H4 (cell line): ENCODE measurements around the gene EIF2S3. TPM values are rescaled to one million over a fixed set of nuclear protein-coding genes. Genes with fewer than 3 reads are reported as not detected.
"Not testable (repeated sequence)": the region's sequence is repeated elsewhere in the genome, so short reads cannot be mapped to it uniquely, and the experiment has no call there.

ENCODE experiments used
- DNase-seq: peaks from one replicate; pipeline ENCODE4 v3.0.0-alpha.2; 2015; ENCODE audit warnings: low spot score
- total RNA-seq: library from RNA; depleted of rRNA; stranded (reverse); fragments of >200 nt; shearing (Covaris generic); gene quantifications from 2 replicates; pipeline ENCODE4 v1.2.3, GENCODE V29; 2014; rRNA removed

EIF2S3 gene
- 280 and 328 TPM in 2 replicates for total RNA-seq

- peak; percentile 92 for DNase-seq
These were observed at the start of gene EIF2S3 for GRCh38 chrX:24054182-24055042. Gene EIF2S3, plus strand, starts transcription at chrX:24054956. Its CDS starts 13 bp downstream, at chrX:24054969.

- DNase-seq, result no peak
These were observed 49.7 kb upstream of the EIF2S3 start for GRCh38 chrX:24005028-24005427.

GRCh38 chrX:24005867-24006266, 48.9 kb upstream of the EIF2S3 start:
- DNase-seq, result no peak

GRCh38 chrX:24012266-24012665, 42.5 kb upstream of the EIF2S3 start:
- no peak for DNase-seq

- DNase-seq, result no peak
These were observed 40.3 kb upstream of the EIF2S3 start for GRCh38 chrX:24014388-24015018.

GRCh38 chrX:24017674-24018073, 37.1 kb upstream of the EIF2S3 start:
- no peak for DNase-seq

- no peak for DNase-seq
These were observed 35.9 kb upstream of the EIF2S3 start for GRCh38 chrX:24018809-24019208.

- DNase-seq, result no peak
These were observed 35.3 kb upstream of the EIF2S3 start for GRCh38 chrX:24019448-24019847.

- DNase-seq, result no peak
These were observed 34.4 kb upstream of the EIF2S3 start for GRCh38 chrX:24020306-24020876.

GRCh38 chrX:24023544-24023943, 31.2 kb upstream of the EIF2S3 start:
- DNase-seq, result no peak

- DNase-seq, result peak; percentile 7
These were observed 30.6 kb upstream of the EIF2S3 start for GRCh38 chrX:24023972-24024669.

- DNase-seq, result peak; percentile 79
These were observed 29.7 kb upstream of the EIF2S3 start for GRCh38 chrX:24024819-24025740.

GRCh38 chrX:24025741-24026403, 28.9 kb upstream of the EIF2S3 start:
- peak; percentile 45 for DNase-seq

- DNase-seq, result no peak
These were observed 28.3 kb upstream of the EIF2S3 start for GRCh38 chrX:24026432-24026831.

- DNase-seq, result no peak
These were observed 27.7 kb upstream of the EIF2S3 start, which contains the start of gene KLHL15 for GRCh38 chrX:24027086-24027485. Gene KLHL15, minus strand, starts transcription at chrX:24027186. Its CDS starts 20,493 bp downstream, at chrX:24006693.

- DNase-seq, result no peak
These were observed 26.8 kb upstream of the EIF2S3 start for GRCh38 chrX:24027985-24028384.

GRCh38 chrX:24030597-24030996, 24.2 kb upstream of the EIF2S3 start:
- DNase-seq, result no peak

GRCh38 chrX:24034485-24034884, 20.3 kb upstream of the EIF2S3 start:
- no peak for DNase-seq

GRCh38 chrX:24037729-24038128, 17.0 kb upstream of the EIF2S3 start:
- no peak for DNase-seq

GRCh38 chrX:24046060-24046459, 8.7 kb upstream of the EIF2S3 start:
- not testable (repeated sequence) for DNase-seq
